GM13976 (cell line): ENCODE results near the gene NEK8.

ENCODE experiments used
- DNase-seq: peaks from one replicate; pipeline ENCODE4 v3.0.0; 2012; ENCODE audit warnings: low spot score
- CTCF ChIP-seq: IDR thresholded peaks from 2 replicates; pipeline ENCODE4 v1.5.1; 2012; ENCODE audit warnings: borderline replicate concordance, mild to moderate bottlenecking; ENCODE audit not compliant: insufficient read depth; ENCODE audit errors: extremely low read depth, missing control alignments, control extremely low read depth
- in situ Hi-C: fragments of 300-500 bp; cut with MboI; formaldehyde crosslinking; loops from one replicate; pipeline ENCODE4 v1.12.0; 2022; ENCODE audit warnings: low sequenced_read_pairs, mixed read lengths, inconsistent platforms; ENCODE audit not compliant: unreplicated experiment

Gene NEK8

DNA sequence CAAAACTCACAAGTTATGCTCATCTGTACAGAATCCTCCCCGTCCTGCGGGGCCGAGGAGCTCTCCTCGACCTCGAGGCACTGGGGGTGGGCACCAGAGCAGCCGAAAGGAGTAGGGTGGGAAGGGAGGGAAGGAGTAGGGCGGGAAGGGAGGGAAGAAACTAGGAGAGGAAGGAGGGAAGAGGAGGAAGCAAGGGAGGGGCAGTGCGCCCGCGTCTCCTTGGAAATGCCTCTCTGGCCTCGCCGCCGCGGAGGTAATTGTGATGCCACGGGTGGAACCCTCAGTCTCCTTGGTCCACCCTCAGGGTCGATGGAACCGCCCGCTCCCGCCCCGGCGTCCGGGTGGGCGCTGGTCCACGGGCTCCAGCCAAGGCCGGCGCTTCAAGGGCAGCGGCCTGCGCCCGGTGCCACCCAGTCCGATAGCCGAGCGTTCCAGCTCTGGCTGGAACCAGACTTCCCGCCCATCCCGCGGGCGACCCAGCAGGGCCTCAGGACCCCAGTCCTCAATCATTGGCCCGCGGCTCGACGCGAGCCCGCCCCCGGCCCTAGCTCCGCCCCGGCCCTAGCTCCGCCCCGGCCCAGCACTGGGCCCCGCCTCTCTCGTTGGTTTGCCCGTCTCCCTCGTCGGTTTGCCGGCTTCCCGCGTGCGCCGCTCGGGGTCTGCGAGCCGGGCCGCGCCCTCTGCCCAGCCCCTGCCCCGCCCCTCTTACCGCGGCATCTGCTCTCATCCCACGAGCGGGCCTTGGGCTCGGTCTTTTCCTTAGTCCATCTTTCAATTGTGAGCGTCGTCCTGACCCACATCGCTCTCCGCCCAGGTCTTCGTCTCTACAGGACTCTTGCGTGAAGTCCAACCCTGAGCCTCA, 17.5 kb upstream of the NEK8 start:
- DNase-seq: peak; percentile 96
- no peak for TF ChIP-seq CTCF
- in situ Hi-C loops: no loop called here

GRCh38 chr17:28711723-28712031, 16.9 kb upstream of the NEK8 start, which contains the start of gene PROCA1:
Gene PROCA1, minus strand, starts transcription at chr17:28711888. Its CDS starts 228 bp downstream, at chr17:28711660.
- in situ Hi-C loops: no loop called here
- TF ChIP-seq CTCF: no peak
- DNase-seq: peak; percentile 60

- in situ Hi-C loops: no loop called here
- DNase-seq: peak; percentile 87
- TF ChIP-seq CTCF: no peak
Observed at GRCh38 chr17:28712032-28712704, 16.4 kb upstream of the NEK8 start.

- no peak for TF ChIP-seq CTCF
- no peak for DNase-seq
- in situ Hi-C loops: no loop called here
Observed at GRCh38 chr17:28712705-28713415, 15.7 kb upstream of the NEK8 start.

- in situ Hi-C loops: no loop called here
- DNase-seq: no peak
- no peak for TF ChIP-seq CTCF
Observed at GRCh38 chr17:28714281-28714680, 14.3 kb upstream of the NEK8 start.

GRCh38 chr17:28715217-28715616, 13.4 kb upstream of the NEK8 start:
- DNase-seq: no peak
- TF ChIP-seq CTCF: no peak
- in situ Hi-C loops: no loop called here
